Measurements from ENCODE around the gene TSPEAR. TPM values are rescaled to one million over a fixed set of nuclear protein-coding genes. Genes with fewer than 3 reads are reported as not detected.

TSPEAR gene
- total RNA-seq, 4 donors from 2014 or later: under 0.01 to 0.23 TPM; not detected in 2

DNA sequence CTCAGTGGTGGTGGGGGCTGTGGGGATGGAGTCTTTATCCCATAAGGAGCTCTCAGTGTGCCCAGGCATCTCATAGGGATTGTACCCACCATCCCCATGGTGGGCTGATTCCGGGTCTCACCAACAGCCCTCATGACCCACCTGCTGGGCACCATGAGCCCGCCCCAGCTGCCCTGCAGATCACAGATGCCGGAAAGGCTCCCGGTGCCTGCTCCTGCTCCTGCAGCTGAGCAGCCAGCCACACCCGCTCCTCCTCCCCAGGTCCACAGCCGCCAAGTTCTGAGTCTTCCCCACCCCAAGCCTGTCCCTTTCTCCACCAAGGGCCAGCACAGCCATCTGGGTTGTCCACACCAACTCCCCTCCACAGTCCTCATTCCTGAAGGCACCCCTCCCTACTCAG lies 15.5 kb upstream of the TSPEAR start:
- Histone ChIP-seq H3K9me3 (no peaks in the 10 kb centered on the region), H3K27ac (replicated peaks in 1 of 4) (no peak overlapping the region), H3K4me3 (no peak overlapping the region), H3K27me3 (peaks cover 0 to 78% (median 16%) of the 10 kb centered on the region in 4 donors), H3K36me3 (no peaks in the 10 kb centered on the region), H3K4me1 (peaks cover 0 to 11% (median 8%) of the 10 kb centered on the region in 4 donors)
- intact Hi-C loops (cut with DNase I): no loop called here
- WGBS: 94% methylated on average over 5 of the region's 6 CpGs
- TF ChIP-seq, protein P1, sequence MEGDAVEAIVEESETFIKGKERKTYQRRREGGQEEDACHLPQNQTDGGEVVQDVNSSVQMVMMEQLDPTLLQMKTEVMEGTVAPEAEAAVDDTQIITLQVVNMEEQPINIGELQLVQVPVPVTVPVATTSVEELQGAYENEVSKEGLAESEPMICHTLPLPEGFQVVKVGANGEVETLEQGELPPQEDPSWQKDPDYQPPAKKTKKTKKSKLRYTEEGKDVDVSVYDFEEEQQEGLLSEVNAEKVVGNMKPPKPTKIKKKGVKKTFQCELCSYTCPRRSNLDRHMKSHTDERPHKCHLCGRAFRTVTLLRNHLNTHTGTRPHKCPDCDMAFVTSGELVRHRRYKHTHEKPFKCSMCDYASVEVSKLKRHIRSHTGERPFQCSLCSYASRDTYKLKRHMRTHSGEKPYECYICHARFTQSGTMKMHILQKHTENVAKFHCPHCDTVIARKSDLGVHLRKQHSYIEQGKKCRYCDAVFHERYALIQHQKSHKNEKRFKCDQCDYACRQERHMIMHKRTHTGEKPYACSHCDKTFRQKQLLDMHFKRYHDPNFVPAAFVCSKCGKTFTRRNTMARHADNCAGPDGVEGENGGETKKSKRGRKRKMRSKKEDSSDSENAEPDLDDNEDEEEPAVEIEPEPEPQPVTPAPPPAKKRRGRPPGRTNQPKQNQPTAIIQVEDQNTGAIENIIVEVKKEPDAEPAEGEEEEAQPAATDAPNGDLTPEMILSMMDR (IDR thresholded peaks at IDR 0.05): no peak
- TF ChIP-seq POLR2AphosphoS5 (IDR thresholded peaks at IDR 0.05) (no peak), POLR2A (IDR thresholded peaks at IDR 0.05; ENCODE audit: low read depth) (no peak), EP300 (IDR thresholded peaks at IDR 0.05) (no peak)
- no peak for DNase-seq (ENCODE audit: extremely low spot score)

DNA sequence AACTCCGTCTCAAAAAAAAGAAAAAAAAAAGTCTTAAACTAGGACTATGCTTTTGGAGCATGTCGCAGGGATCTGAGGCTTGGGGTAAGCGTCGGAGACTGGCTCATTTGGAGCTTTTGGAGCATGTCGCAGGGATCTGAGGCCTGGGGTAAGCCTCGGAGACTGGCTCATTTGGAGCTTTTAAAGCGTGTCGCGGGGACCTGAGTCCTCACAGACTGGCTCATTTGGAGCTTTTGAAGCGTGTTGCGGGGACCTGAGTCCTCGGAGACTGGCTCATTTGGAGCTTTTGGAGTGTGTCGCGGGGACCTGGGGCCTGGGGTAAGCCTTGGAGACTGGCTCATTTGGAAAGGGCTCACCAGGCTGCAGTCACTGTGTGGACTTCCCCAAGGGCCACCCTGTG lies 13.6 kb upstream of the TSPEAR start:
- 86% methylated on average over 11 of the region's 14 CpGs for WGBS
- peaks cover 0 to 86% (median 16%) of the 10 kb centered on the region in 4 donors for H3K27me3 ChIP-seq
- intact Hi-C loops (cut with DNase I): no loop called here

DNA sequence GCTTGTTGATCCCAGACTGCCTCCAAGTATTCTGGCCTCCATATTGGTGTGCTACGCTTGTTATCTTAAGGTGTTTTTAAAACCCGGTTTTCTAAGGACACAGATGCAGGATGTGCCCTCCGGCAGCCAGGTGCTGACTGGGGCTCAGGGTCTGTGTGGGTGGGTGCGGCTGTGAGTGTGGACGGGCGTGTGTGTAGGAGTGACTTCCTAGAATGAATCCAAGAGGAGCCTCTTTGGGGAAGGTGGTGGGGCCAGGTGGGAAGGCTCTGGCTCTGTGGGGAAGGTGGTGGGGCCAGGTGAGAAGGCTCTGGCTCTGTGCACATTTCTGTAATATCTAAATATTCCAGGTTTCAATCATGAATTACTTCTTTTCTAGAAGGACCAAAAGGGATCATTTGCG lies 12.8 kb upstream of the TSPEAR start:
- TF ChIP-seq EP300 (IDR thresholded peaks at IDR 0.05): no peak
- TF ChIP-seq POLR2A (IDR thresholded peaks at IDR 0.05; ENCODE audit: low read depth): no peak
- TF ChIP-seq, protein P1 (IDR thresholded peaks at IDR 0.05): no peak
- no peak for TF ChIP-seq POLR2AphosphoS5 (IDR thresholded peaks at IDR 0.05)
- 91% methylated on average over 7 of the region's 7 CpGs for WGBS
- Histone ChIP-seq H3K27me3 (peaks cover 0 to 81% (median 16%) of the 10 kb centered on the region in 4 donors), H3K4me1 (peaks cover 0 to 11% (median 8%) of the 10 kb centered on the region in 4 donors), H3K36me3 (no peaks in the 10 kb centered on the region), H3K9me3 (no peaks in the 10 kb centered on the region), H3K27ac (replicated peaks in 1 of 4) (no peak overlapping the region), H3K4me3 (no peak overlapping the region)
- no peak for DNase-seq (ENCODE audit: extremely low spot score)
- intact Hi-C loops (cut with DNase I): no loop called here

More for the DNA sequence above, 13.6 kb upstream of the TSPEAR start:
- H3K27ac ChIP-seq (replicated peaks in 1 of 4): no peak overlapping the region
- no peak for TF ChIP-seq POLR2AphosphoS5 (IDR thresholded peaks at IDR 0.05)
- TF ChIP-seq, protein P1 (IDR thresholded peaks at IDR 0.05): no peak
- TF ChIP-seq EP300 (IDR thresholded peaks at IDR 0.05): no peak
- TF ChIP-seq POLR2A (IDR thresholded peaks at IDR 0.05; ENCODE audit: low read depth): no peak
- H3K4me1 ChIP-seq: peaks cover 0 to 11% (median 8%) of the 10 kb centered on the region in 4 donors
- H3K4me3 ChIP-seq: no peak overlapping the region
- H3K36me3 ChIP-seq: no peaks in the 10 kb centered on the region
- H3K9me3 ChIP-seq: no peaks in the 10 kb centered on the region
- no peak for DNase-seq (ENCODE audit: extremely low spot score)

DNA sequence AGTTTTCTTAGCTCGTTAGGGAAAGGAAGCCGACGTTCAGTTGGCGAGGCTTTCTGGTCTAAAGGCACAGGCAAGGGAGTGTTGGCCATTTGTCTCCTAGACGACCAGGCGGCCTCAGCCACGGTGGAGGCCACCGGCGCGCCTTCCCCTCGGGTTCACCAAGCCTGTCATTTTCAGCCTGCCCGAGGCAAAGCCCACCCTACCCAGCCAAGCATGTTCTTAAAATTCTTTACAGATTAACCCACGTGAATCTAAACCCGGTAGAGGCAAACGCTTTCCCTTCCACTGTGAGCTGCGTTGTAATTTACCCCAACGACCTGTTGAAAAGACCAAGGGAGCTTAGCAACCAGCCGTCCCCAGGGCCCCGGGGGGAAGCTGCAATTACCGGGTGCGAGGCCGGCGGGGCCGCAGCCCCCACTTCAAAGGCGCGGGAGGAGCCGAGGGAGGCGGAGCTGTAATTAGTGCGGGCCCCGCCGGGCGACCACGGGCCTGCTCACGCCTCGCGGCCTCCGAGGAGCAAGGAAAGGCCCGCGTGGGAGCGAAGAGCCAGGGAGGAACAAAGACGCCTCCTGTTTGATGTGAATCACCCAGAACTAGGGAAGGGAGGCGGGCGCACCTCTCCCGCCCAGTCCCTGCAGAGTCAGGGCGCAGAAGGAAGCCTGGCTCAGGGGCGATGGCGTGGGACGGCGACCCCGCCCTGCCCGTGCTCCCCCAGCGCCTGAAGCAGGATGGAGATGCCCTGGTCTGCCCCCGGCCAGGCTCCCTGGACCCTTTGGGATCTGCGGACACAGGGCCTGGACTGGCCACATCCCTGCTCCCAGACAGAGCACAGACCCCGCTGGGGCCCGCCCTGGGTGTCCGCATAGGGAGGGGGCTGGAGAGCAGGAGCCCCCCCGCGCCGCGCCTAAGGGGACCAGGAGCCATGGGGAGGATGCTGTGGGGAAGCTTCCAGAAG lies 12.1 kb upstream of the TSPEAR start:
- Histone ChIP-seq H3K9me3 (no peaks in the 10 kb centered on the region), H3K27me3 (peaks cover 0 to 80% (median 16%) of the 10 kb centered on the region in 4 donors), H3K4me3 (no peak overlapping the region)

More for the DNA sequence above, 12.1 kb upstream of the TSPEAR start:
- 18% methylated on average over 50 of the region's 61 CpGs for WGBS
- TF ChIP-seq, protein P1 (IDR thresholded peaks at IDR 0.05): no peak
- TF ChIP-seq POLR2A (IDR thresholded peaks at IDR 0.05; ENCODE audit: low read depth): no peak
- no peak for TF ChIP-seq POLR2AphosphoS5 (IDR thresholded peaks at IDR 0.05)
- no peak for TF ChIP-seq EP300 (IDR thresholded peaks at IDR 0.05)
- peaks cover 0 to 11% (median 8%) of the 10 kb centered on the region in 4 donors for H3K4me1 ChIP-seq
- no peak overlapping the region for H3K27ac ChIP-seq (replicated peaks in 1 of 4)
- DNase-seq (ENCODE audit: extremely low spot score): no peak
- intact Hi-C loops (cut with DNase I): no loop called here
- H3K36me3 ChIP-seq: no peaks in the 10 kb centered on the region
